CD4-positive, alpha-beta T cell treated with Interleukin-6 for 4 hours (primary cell): ENCODE data around the gene MYO7B.

Experiments
- DNase-seq: peaks from one replicate; pipeline ENCODE4 v3.0.0-alpha.2; 2020; ENCODE audit warnings: mixed read lengths

The MYO7B gene

GRCh38 chr2:127575185-127575765 lies 39.8 kb downstream of the MYO7B start:
- no peak for DNase-seq

DNA sequence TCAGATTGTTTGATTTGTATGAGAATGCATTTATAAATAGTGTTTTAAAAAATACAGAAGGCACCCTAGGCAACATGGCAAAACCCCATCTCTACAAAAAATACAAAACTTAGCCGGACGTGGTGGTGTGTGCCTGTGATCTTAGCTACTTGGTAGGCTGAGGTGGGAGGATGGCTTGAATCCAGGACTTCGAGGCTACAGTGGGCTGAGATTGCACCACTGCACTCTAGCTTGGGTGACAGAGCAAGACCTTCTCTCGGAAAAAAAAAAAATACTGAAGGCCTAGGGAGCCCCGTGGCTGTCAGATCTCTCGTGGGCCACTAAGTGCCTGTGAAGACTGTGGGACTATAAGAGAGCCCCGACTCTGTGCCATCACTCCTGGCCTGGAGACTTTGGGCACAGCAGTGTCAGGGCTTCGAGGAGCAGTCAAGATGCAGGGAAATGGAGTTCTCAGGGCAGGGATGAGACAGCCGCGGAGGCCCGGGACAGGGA lies 40.5 kb downstream of the MYO7B start:
- no peak for DNase-seq

- no peak for DNase-seq
Measured at GRCh38 chr2:127576433-127577207, 41.1 kb downstream of the MYO7B start.

- no peak for DNase-seq
Measured at GRCh38 chr2:127577208-127577475, 41.7 kb downstream of the MYO7B start.

GRCh38 chr2:127577503-127577902 lies 42.0 kb downstream of the MYO7B start:
- DNase-seq, result no peak

DNA sequence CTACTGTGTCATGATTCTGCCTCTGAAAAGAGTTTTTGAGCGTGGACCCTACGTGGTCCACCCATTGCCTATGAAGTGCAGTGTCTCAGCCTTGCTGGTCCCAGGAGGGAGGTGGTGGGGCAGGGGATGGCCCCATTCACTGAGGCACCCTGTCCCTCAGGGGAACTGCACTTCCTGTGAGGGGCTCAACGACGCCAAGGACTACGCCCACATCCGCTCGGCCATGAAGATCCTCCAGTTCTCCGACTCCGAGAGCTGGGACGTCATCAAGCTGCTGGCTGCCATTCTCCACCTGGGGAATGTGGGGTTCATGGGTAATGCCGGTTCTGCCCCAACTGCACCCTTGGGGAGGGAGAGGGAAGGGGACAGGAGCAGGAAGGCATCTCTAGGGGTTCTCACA lies 42.5 kb downstream of the MYO7B start:
- DNase-seq, result no peak

DNA sequence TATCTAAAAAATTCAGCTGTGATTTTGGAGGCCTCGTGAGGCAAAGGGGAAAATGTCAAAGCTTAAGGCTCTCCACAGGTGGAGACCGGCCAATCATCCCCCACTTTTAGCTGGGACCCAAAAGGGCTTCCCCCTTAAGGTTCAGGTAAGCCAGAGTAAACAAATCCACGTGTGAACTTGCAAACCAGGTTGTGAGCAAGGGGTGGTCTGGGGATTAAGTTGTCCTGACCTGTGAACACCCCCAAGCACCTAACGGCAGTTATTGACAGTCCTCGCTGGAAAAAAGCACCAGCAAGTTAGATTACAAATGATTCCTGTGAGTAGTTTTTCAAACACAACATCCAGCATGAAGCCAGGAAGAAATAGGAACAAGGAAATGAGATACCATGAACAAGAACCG lies 42.9 kb downstream of the MYO7B start:
- DNase-seq, result no peak

- no peak for DNase-seq
Measured at GRCh38 chr2:127579231-127579630, 43.7 kb downstream of the MYO7B start.

GRCh38 chr2:127580167-127581049 lies 44.9 kb downstream of the MYO7B start:
- DNase-seq, result no peak

- no peak for DNase-seq
Measured at GRCh38 chr2:127581050-127581345, 45.5 kb downstream of the MYO7B start.

- no peak for DNase-seq
Measured at GRCh38 chr2:127581516-127582490, 46.3 kb downstream of the MYO7B start.

DNA sequence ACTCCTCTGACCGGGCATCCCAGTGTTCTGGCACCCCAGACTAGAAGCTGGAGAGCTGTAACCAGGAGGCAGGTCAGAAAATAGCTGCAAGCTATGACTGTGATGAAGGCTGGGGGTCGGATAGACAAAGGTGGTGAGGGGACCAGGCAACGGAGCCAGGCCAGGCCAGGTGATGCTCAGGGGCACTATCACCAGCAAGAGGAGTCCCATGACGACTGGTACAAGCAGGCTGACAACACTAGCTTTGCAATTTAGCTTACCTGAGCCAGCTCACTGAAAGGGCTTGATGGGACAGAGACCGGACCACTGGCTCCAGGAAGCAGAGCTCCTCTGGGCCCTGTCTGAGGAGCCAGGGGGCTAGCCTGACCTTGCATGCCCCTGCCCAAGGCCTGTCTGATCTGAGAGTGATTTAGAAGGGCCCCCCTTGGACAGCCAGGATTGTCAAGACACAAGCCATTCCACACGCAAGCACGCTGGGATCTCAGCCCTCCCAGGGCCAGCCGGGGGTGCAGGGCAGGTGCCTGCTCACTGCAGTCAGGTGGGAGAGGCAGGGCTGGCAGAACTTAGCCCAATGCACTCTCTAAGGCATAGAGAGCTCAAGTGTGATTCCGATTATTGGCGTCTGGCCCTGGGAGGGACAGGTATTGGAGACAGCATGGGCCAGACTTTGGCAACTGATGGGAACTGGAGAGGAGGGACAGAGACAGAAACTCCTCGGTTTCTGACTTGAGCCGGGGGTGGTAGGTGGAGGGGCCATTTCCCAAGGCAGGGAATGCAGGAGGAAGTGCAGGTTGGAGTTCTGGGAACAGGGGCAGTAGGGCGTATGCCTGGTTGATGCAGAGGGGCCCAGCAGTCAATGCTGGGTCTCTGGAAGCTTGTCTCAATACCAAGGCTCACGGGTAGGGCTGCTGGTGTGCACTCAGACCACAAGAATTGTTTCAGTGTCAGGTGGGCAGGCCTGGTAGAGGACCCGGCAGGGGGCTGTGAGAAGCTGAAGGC lies 47.7 kb downstream of the MYO7B start:
- DNase-seq, result no peak

- no peak for DNase-seq
Measured at GRCh38 chr2:127584047-127584446, 48.6 kb downstream of the MYO7B start.

DNA sequence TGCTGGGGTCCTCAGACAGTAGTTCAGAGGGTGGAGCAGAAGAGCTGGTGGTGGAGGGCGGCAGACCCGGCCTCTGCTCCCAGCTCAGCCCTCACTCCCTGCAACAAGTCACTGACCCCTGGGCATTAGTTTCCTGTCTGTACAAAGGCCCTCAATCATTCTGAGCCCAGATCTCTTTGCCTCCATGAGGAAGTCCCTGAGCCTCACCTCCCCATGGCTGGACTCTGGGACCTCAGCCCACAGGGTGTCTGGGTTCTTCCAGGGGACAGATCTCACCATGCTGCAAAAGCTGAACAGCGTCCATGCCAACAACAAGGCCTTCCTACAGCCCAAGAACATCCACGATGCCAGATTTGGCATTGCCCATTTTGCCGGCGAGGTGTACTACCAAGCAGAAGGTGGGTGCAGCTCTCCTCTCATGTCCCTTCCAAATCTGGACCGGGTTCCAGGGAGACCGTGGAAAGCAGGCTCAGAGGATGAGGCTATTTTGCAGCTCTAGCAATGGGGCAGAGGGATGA lies 49.1 kb downstream of the MYO7B start:
- DNase-seq, result no peak

DNA sequence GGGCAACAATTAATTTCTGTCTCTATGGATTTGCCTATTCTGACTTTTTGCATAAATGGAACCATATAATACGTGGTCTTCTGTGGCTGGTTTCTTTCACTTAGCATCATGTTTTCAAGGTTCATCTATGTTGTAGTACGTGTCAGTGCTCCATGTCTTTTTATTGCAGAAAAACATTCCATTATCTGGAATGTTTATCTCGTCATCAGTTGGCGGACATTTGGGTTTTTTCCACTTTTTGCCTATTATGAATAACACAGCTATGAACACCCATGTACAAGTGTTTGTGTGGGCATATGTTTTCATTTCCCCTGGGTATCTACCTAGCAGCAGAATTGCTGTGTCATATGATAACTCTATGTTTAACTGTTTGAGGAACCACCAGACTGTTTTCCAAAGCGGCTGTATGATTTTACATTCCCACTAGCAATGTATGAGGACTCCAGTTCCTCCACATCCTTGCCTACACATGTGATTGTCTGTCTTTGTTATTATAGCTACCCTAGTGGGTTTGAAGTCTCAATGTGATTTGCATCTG lies 49.9 kb downstream of the MYO7B start:
- DNase-seq, result no peak

GRCh38 chr2:127586136-127586535 lies 50.7 kb downstream of the MYO7B start:
- no peak for DNase-seq

GRCh38 chr2:127586746-127587295 lies 51.3 kb downstream of the MYO7B start:
- no peak for DNase-seq

DNA sequence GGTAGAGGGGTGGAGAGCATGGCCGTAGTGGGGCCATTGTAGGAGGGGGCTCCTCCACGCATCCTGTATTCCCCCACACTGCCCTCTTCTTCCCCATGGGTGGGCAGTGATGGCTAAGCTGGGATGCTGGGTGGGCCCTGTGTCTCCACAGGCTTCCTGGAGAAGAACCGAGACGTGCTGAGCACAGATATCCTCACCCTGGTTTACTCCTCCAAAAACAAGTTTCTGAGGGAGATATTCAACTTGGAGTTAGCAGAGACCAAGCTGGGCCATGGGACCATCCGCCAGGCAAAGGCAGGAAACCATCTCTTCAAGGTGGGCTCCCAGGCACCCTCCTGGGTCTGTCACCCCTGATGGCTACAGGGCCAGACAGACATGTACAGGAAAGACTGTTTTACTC lies 52.8 kb downstream of the MYO7B start:
- DNase-seq, result no peak

GRCh38 chr2:127589358-127589757 lies 53.9 kb downstream of the MYO7B start:
- DNase-seq, result no peak

DNA sequence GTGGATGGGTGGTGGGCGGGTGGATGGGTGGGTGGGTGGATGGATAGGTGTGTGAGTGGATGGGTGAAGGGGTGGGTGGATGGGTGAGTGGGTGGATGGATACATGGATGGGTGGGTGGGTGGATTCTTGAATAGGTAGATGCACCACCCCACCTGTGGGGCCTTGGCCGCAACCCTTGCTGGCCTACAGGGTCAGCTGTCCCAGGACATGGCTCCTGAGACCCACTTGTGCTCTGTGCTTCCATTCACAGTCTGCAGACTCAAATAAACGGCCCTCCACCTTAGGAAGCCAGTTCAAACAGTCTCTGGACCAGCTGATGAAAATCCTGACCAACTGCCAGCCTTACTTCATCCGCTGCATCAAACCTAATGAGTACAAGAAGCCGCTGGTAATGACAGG lies 54.4 kb downstream of the MYO7B start:
- DNase-seq, result no peak
